IMR-90 (cell line): ENCODE results near the gene SFTA2. TPM values are rescaled to one million over a fixed set of nuclear protein-coding genes. Genes with fewer than 3 reads are reported as not detected.

Source experiments
- ATAC-seq: fragments of 200-7000 bp; cut with Tn5 transposase; 2 replicates; pipeline ENCODE4 v1.9.1; 2020; ENCODE audit warnings: low read depth, mild to moderate bottlenecking, moderate library complexity
- BruUV-seq: library from RNA; stranded (reverse); fragments of 400-500 nt; replicated peaks from 2 replicates; lab custom pipeline; 2021; lab: Mats Ljungman, UMichigan
- CTCF ChIA-PET: fragments of 300-600 bp; formaldehyde crosslinking; extraction: SDS; loops from one replicate; lab custom pipeline; 2021; ENCODE audit warnings: antibody characterized with exemption; lab: Yijun Ruan, JAX
- POLR2A ChIA-PET: fragments of 300-600 bp; sonication (Branson Sonifier 250); formaldehyde crosslinking; loops from one replicate; lab custom pipeline; 2022; ENCODE audit warnings: antibody characterized with exemption; ENCODE audit not compliant: unreplicated experiment; lab: Charles Lee
- DNase-seq: peaks from one replicate; pipeline ENCODE4 v3.0.0; 2013
- H2AFZ ChIP-seq: replicated peaks from 2 replicates; pipeline ENCODE3; 2013; ENCODE audit warnings: low read length, mild to moderate bottlenecking; ENCODE audit not compliant: poor library complexity
- H2AK5ac ChIP-seq: 2 replicates; pipeline ENCODE4 v1.6.1; 2013; ENCODE audit warnings: low read depth, low read length, inconsistent platforms
- H2AK9ac ChIP-seq: replicated peaks from 2 replicates; pipeline ENCODE3; 2013; ENCODE audit warnings: mild to moderate bottlenecking, low read depth, low read length, moderate library complexity; ENCODE audit not compliant: poor library complexity
- H2BK120ac ChIP-seq: 2 replicates; pipeline ENCODE4 v1.6.1; 2013; ENCODE audit warnings: low read depth, low read length, inconsistent platforms
- H2BK15ac ChIP-seq: 3 replicates; pipeline ENCODE4 v1.6.1; 2013; ENCODE audit warnings: low read depth, low read length, inconsistent platforms
- H2BK20ac ChIP-seq: 2 replicates; pipeline ENCODE4 v1.6.1; 2013; ENCODE audit warnings: low read depth, mild to moderate bottlenecking, inconsistent platforms, low read length, moderate library complexity
- H2BK5ac ChIP-seq: 2 replicates; pipeline ENCODE4 v1.6.1; 2013; ENCODE audit warnings: mild to moderate bottlenecking, low read depth, low read length, inconsistent platforms; ENCODE audit not compliant: poor library complexity, severe bottlenecking
- H3K14ac ChIP-seq: replicated peaks from 2 replicates; pipeline ENCODE4 v1.6.1; 2013; ENCODE audit warnings: low read depth, low read length, inconsistent platforms
- H3K18ac ChIP-seq: 2 replicates; pipeline ENCODE4 v1.6.1; 2013; ENCODE audit warnings: low read depth, low read length, control low read depth
- H3K23ac ChIP-seq: 2 replicates; pipeline ENCODE4 v1.6.1; 2013; ENCODE audit warnings: low read depth, low read length, inconsistent platforms
- H3K27ac ChIP-seq: 2 replicates; pipeline ENCODE4 v1.5.1; 2013; ENCODE audit warnings: mild to moderate bottlenecking, control low read depth, low read length; ENCODE audit not compliant: insufficient read depth
- H3K27me3 ChIP-seq: 2 replicates; pipeline ENCODE4 v1.6.1; 2013; ENCODE audit warnings: low read length; ENCODE audit not compliant: control insufficient read depth, insufficient read depth
- H3K36me3 ChIP-seq: 2 replicates; pipeline ENCODE4 v1.6.1; 2013; ENCODE audit warnings: low read length, mixed read lengths; ENCODE audit not compliant: control insufficient read depth, insufficient read depth
- H3K4ac ChIP-seq: 2 replicates; pipeline ENCODE4 v1.6.1; 2013; ENCODE audit warnings: low read depth, low read length, inconsistent platforms
- H3K4me1 ChIP-seq: 2 replicates; pipeline ENCODE4 v1.6.1; 2013; ENCODE audit warnings: low read length, mixed read lengths; ENCODE audit not compliant: control insufficient read depth, insufficient read depth
- H3K4me2 ChIP-seq: 2 replicates; pipeline ENCODE4 v1.6.1; 2013; ENCODE audit warnings: low read depth, mild to moderate bottlenecking, control low read depth, low read length, moderate library complexity
- H3K4me3 ChIP-seq: 2 replicates; pipeline ENCODE4 v1.5.1; 2013; ENCODE audit warnings: low read depth, mild to moderate bottlenecking, control low read depth, low read length, moderate library complexity; ENCODE audit not compliant: insufficient read depth
- H3K56ac ChIP-seq: 2 replicates; pipeline ENCODE4 v1.6.1; 2013; ENCODE audit warnings: low read length, inconsistent platforms; ENCODE audit not compliant: insufficient read depth; ENCODE audit errors: extremely low read depth
- H3K79me1 ChIP-seq, 2 experiments: 2 replicates each; pipeline ENCODE4 v1.6.1; 2013; ENCODE audit warnings: low read length in 2 of 2, inconsistent platforms in 1 of 2, low read depth in 1 of 2
- H3K9ac ChIP-seq: 2 replicates; pipeline ENCODE4 v1.6.1; 2013; ENCODE audit warnings: low read depth, low read length, control low read depth
- H3K9me1 ChIP-seq: 2 replicates; pipeline ENCODE4 v1.6.1; 2013; ENCODE audit warnings: low read length, inconsistent platforms; ENCODE audit not compliant: insufficient read depth
- H3K9me3 ChIP-seq: 2 replicates; pipeline ENCODE4 v1.6.1; 2013; ENCODE audit warnings: low read length; ENCODE audit not compliant: control insufficient read depth, insufficient read depth
- H4K20me1 ChIP-seq: 2 replicates; pipeline ENCODE4 v1.6.1; 2013; ENCODE audit warnings: low read length, inconsistent platforms; ENCODE audit not compliant: insufficient read depth
- H4K5ac ChIP-seq: 2 replicates; pipeline ENCODE4 v1.6.1; 2013; ENCODE audit warnings: mild to moderate bottlenecking, low read depth, low read length, control low read depth
- H4K8ac ChIP-seq, 2 experiments: 2 replicates each; pipeline ENCODE4 v1.6.1; 2013; ENCODE audit warnings: low read depth in 2 of 2, low read length in 2 of 2, control low read depth in 1 of 2, inconsistent platforms in 1 of 2
- H4K91ac ChIP-seq: 2 replicates; pipeline ENCODE4 v1.6.1; 2013; ENCODE audit warnings: low read depth, low read length, inconsistent platforms; ENCODE audit not compliant: insufficient read depth
- CHD1 ChIP-seq: IDR thresholded peaks from 2 replicates; pipeline ENCODE4 v1.6.1; 2012; ENCODE audit warnings: low read depth, low read length, improper control_type of control experiment
- USF2 ChIP-seq: fragments of 150-350 bp; IDR thresholded peaks from 2 replicates; pipeline ENCODE4 v1.6.1; 2017; ENCODE audit warnings: mild to moderate bottlenecking, antibody characterized with exemption, low read length, low read depth
- WGBS, 2 experiments: methylation state at CpG; one replicate each; pipeline versions ENCODE4 v1.1.5 to v1.1.7; 2013; ENCODE audit warnings: missing lambda C conversion rate in 2 of 2; ENCODE audit not compliant: insufficient read length in 1 of 2; ENCODE audit errors: extremely low coverage in 2 of 2; 5-methylcytosine and 5-hydroxymethylcytosine counted together
- dilution Hi-C: fragments of 300-500 bp; cut with HindIII; formaldehyde crosslinking; loops from one replicate; pipeline ENCODE4 v1.14.3; 2018; ENCODE audit warnings: low sequenced_read_pairs; ENCODE audit not compliant: unreplicated experiment
- in situ Hi-C: fragments of 300-500 bp; cut with MboI; formaldehyde crosslinking; loops from 3 replicates; pipeline ENCODE4 v1.14.3; 2019; ENCODE audit warnings: low sequenced_read_pairs, inconsistent platforms, mixed read lengths
- intact Hi-C: fragments of 100-400 bp; cut with micrococcal nuclease; formaldehyde crosslinking; loops from 2 replicates; pipeline ENCODE4 v1.10.0; 2022
- polyA plus RNA-seq, 3 experiments: library from polyadenylated mRNA; depleted of rRNA; stranded (reverse); fragments of >200 nt; gene quantifications; 2 replicates each; pipeline ENCODE4 v1.2.3, GENCODE V29; 2012; ENCODE audit warnings: low replicate concordance in 1 of 3
- total RNA-seq: library from RNA; depleted of rRNA; stranded (reverse); fragments of >200 nt; gene quantifications from 2 replicates; pipeline ENCODE4 v1.2.3, GENCODE V29; 2012

Gene SFTA2
- total and polyA plus RNA-seq, 2 of the 4 experiments (the other 2 are of a cell fraction), result not detected

GRCh38 chr6:30891450-30891723, 40.6 kb downstream of the SFTA2 start:
- no peak overlapping the region for H3K9ac ChIP-seq
- dilution Hi-C loops, result no loop called here
- no peak overlapping the region for H4K5ac ChIP-seq
- no peak overlapping the region for H2BK5ac ChIP-seq
- H4K20me1 ChIP-seq, result no peaks in the 10 kb centered on the region; the same call in 1 of the 2 replicates
- POLR2A ChIA-PET, result no interaction called here
- H3K4ac ChIP-seq, result no peak overlapping the region
- H3K9me1 ChIP-seq, result peaks cover 3% of the 10 kb centered on the region; the same call in 1 of the 2 replicates
- in situ Hi-C loops, result no loop called here
- no peak overlapping the region for H2BK120ac ChIP-seq
- H2AFZ ChIP-seq, result no peak overlapping the region
- no peak overlapping the region for H3K18ac ChIP-seq
- intact Hi-C loops, result no loop called here
- H3K27ac ChIP-seq, result no peak overlapping the region
- H3K27me3 ChIP-seq, result no peaks in the 10 kb centered on the region
- no peak for ATAC-seq
- no peak overlapping the region for H4K91ac ChIP-seq
- H3K4me1 ChIP-seq, result peaks cover 13% of the 10 kb centered on the region
- no TSS peak for BruUV-seq
- no peak for DNase-seq
- no peak overlapping the region for H2BK20ac ChIP-seq
- H3K79me1 ChIP-seq, result peaks cover 10 to 39% of the 10 kb centered on the region in 2 experiments
- no peak overlapping the region for H3K23ac ChIP-seq
- H3K9me3 ChIP-seq, result no peaks in the 10 kb centered on the region
- no peak overlapping the region for H3K14ac ChIP-seq
- H3K56ac ChIP-seq, result no peak overlapping the region
- no peak for TF ChIP-seq CHD1
- no peak for TF ChIP-seq USF2
- H3K4me3 ChIP-seq, result no peak overlapping the region
- H2BK15ac ChIP-seq, result no peak overlapping the region
- H2AK9ac ChIP-seq, result no peak overlapping the region
- H4K8ac ChIP-seq, result no peak overlapping the region
- CTCF ChIA-PET, result no interaction called here
- H3K36me3 ChIP-seq, result peaks cover 53% of the 10 kb centered on the region
- H2AK5ac ChIP-seq, result no peak overlapping the region
- 100% methylated on average over 1 of the region's 4 CpGs; no CpG with 5 or more reads in 1 of the 2 experiments for WGBS, 2 experiments
- no peak overlapping the region for H3K4me2 ChIP-seq
